ENCODE results near the gene DUSP8. TPM values are rescaled to one million over a fixed set of nuclear protein-coding genes. Genes with fewer than 3 reads are reported as not detected.

The DUSP8 gene
- polyA plus RNA-seq, 1 donor from 2014 or later = 3.5 TPM

- H3K9ac ChIP-seq (ENCODE audit: low read length) = peak overlapping the region; percentile 48
- peaks cover 46% of the 10 kb centered on the region for H4K20me1 ChIP-seq (ENCODE audit: insufficient read depth)
- H3F3A ChIP-seq (ENCODE audit: insufficient read depth, low read length, poor library complexity, severe bottlenecking) = no peaks in the 10 kb centered on the region
- H2AFZ ChIP-seq (ENCODE audit: low read depth, low read length) = no peak overlapping the region
- TF ChIP-seq RAD21 (conservative IDR thresholded peaks at IDR 0.05) = no peak
- H3K9me3 ChIP-seq (ENCODE audit: low read length) = no peaks in the 10 kb centered on the region
- no peak overlapping the region for H3K4me2 ChIP-seq (ENCODE audit: low read length)
- peaks cover 39% of the 10 kb centered on the region for H3K79me2 ChIP-seq (replicated peaks; ENCODE audit: insufficient read depth, low read length)
- H3K36me3 ChIP-seq (ENCODE audit: insufficient read depth, low read length) = no peaks in the 10 kb centered on the region
- H3K4me3 ChIP-seq (ENCODE audit: low read length) = peak overlapping the region; percentile 45
- peak overlapping the region; percentile 28 for H3K27ac ChIP-seq (ENCODE audit: low read length)
- no peaks in the 10 kb centered on the region for H3K9me2 ChIP-seq (ENCODE audit: insufficient read depth, low read length)
- no peaks in the 10 kb centered on the region for H3K27me3 ChIP-seq (ENCODE audit: insufficient read depth, low read depth, low read length)
Observed at GRCh38 chr11:1564535-1565172, 7.4 kb downstream of the DUSP8 start.

GRCh38 chr11:1563697-1564534 lies 8.2 kb downstream of the DUSP8 start:
- Histone ChIP-seq H3K27ac (ENCODE audit: low read length) (no peak overlapping the region), H3K36me3 (ENCODE audit: insufficient read depth, low read length) (no peaks in the 10 kb centered on the region), H3K4me2 (ENCODE audit: low read length) (no peak overlapping the region), H3K9me2 (ENCODE audit: insufficient read depth, low read length) (no peaks in the 10 kb centered on the region), H3K79me2 (replicated peaks; ENCODE audit: insufficient read depth, low read length) (peaks cover 31% of the 10 kb centered on the region), H3K9ac (ENCODE audit: low read length) (peak overlapping the region; percentile 48), H3K4me3 (ENCODE audit: low read length) (peak overlapping the region; percentile 45), H3K27me3 (ENCODE audit: insufficient read depth, low read depth, low read length) (no peaks in the 10 kb centered on the region), H3K9me3 (ENCODE audit: low read length) (no peaks in the 10 kb centered on the region), H3F3A (ENCODE audit: insufficient read depth, low read length, poor library complexity, severe bottlenecking) (no peaks in the 10 kb centered on the region), H2AFZ (ENCODE audit: low read depth, low read length) (no peak overlapping the region), H4K20me1 (ENCODE audit: insufficient read depth) (peaks cover 51% of the 10 kb centered on the region)
- TF ChIP-seq POLR2AphosphoS5 (IDR thresholded peaks at IDR 0.05) (peak; percentile 6), CTCF (IDR thresholded peaks at IDR 0.05; ENCODE audit: poor library complexity, severe bottlenecking) (no peak), RAD21 (conservative IDR thresholded peaks at IDR 0.05) (no peak)

- TF ChIP-seq MXI1 (conservative IDR thresholded peaks at IDR 0.05; ENCODE audit: poor library complexity, severe bottlenecking) (no peak), POLR2AphosphoS5 (IDR thresholded peaks at IDR 0.05) (no peak), EP300 (conservative IDR thresholded peaks at IDR 0.05; ENCODE audit: poor library complexity, severe bottlenecking) (no peak), TAF1 (IDR thresholded peaks at IDR 0.05; ENCODE audit: low read depth) (no peak), SMC3 (conservative IDR thresholded peaks at IDR 0.05; ENCODE audit: poor library complexity) (no peak), EZH2 (IDR thresholded peaks at IDR 0.05; ENCODE audit: borderline replicate concordance, insufficient read depth, low read length, poor library complexity, severe bottlenecking) (no peak), REST (IDR thresholded peaks at IDR 0.05; ENCODE audit: borderline replicate concordance) (no peak)
- no peaks in the 10 kb centered on the region for H3F3A ChIP-seq (ENCODE audit: insufficient read depth, low read length, poor library complexity, severe bottlenecking)
Observed at GRCh38 chr11:1563149-1563638, 8.9 kb downstream of the DUSP8 start.

More at GRCh38 chr11:1563149-1563638, 8.9 kb downstream of the DUSP8 start:
- H3K36me3 ChIP-seq (ENCODE audit: insufficient read depth, low read length) = no peaks in the 10 kb centered on the region
- H3K4me2 ChIP-seq (ENCODE audit: low read length) = no peak overlapping the region
- H4K20me1 ChIP-seq (ENCODE audit: insufficient read depth) = peaks cover 55% of the 10 kb centered on the region
- H3K9me2 ChIP-seq (ENCODE audit: insufficient read depth, low read length) = no peaks in the 10 kb centered on the region
- H3K9ac ChIP-seq (ENCODE audit: low read length) = no peak overlapping the region
- H2AFZ ChIP-seq (ENCODE audit: low read depth, low read length) = no peak overlapping the region
- peak overlapping the region; percentile 13 for H3K4me3 ChIP-seq (ENCODE audit: low read length)
- no peaks in the 10 kb centered on the region for H3K9me3 ChIP-seq (ENCODE audit: low read length)
- H3K27me3 ChIP-seq (ENCODE audit: insufficient read depth, low read depth, low read length) = no peaks in the 10 kb centered on the region
- H3K27ac ChIP-seq (ENCODE audit: low read length) = no peak overlapping the region
- H3K79me2 ChIP-seq (replicated peaks; ENCODE audit: insufficient read depth, low read length) = peaks cover 26% of the 10 kb centered on the region
